ENCODE data around the gene RNGTT.

DNA sequence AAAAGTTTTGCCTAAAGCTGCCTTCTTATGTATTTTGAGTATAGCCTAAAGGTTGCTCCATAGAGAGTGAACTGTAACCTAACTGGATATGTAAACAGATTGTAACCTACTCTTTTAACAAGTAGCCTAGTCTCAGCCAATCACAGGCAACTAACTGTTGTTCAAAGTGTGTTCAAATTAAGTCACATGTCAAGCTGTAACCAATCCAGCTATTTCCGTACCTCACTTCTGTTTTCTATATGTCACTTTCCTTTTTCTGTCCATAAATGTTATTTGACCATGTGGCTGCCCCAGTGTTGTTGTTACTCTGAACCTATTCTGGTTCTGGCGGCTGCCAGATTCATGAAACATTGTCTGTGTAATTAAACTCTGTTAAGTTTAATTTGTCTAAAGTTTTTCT, 47.4 kb upstream of the RNGTT start:
- TF ChIP-seq, protein P1, sequence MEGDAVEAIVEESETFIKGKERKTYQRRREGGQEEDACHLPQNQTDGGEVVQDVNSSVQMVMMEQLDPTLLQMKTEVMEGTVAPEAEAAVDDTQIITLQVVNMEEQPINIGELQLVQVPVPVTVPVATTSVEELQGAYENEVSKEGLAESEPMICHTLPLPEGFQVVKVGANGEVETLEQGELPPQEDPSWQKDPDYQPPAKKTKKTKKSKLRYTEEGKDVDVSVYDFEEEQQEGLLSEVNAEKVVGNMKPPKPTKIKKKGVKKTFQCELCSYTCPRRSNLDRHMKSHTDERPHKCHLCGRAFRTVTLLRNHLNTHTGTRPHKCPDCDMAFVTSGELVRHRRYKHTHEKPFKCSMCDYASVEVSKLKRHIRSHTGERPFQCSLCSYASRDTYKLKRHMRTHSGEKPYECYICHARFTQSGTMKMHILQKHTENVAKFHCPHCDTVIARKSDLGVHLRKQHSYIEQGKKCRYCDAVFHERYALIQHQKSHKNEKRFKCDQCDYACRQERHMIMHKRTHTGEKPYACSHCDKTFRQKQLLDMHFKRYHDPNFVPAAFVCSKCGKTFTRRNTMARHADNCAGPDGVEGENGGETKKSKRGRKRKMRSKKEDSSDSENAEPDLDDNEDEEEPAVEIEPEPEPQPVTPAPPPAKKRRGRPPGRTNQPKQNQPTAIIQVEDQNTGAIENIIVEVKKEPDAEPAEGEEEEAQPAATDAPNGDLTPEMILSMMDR (conservative IDR thresholded peaks at IDR 0.05; ENCODE audit: low read depth, low read length) = no peak
- TF ChIP-seq EZH2 (IDR thresholded peaks at IDR 0.05; ENCODE audit: low read length, unreplicated experiment) (no peak), EZH2phosphoT487 (IDR thresholded peaks at IDR 0.05; ENCODE audit: borderline replicate concordance, low read length) (no peak)

All from PC-3 (cell line).